ENCODE results near the gene ULK2. TPM values are rescaled to one million over a fixed set of nuclear protein-coding genes. Genes with fewer than 3 reads are reported as not detected.

The ULK2 gene
- polyA plus RNA-seq, 1 donor from 2014 or later, result 55.1 TPM

- Histone ChIP-seq H3K9ac (ENCODE audit: low read length) (no peak overlapping the region), H3K27ac (ENCODE audit: low read length) (no peak overlapping the region), H3K4me2 (ENCODE audit: low read length) (no peak overlapping the region), H3K27me3 (ENCODE audit: insufficient read depth, low read depth, low read length) (no peaks in the 10 kb centered on the region), H3F3A (ENCODE audit: insufficient read depth, low read length, poor library complexity, severe bottlenecking) (no peaks in the 10 kb centered on the region), H4K20me1 (ENCODE audit: insufficient read depth) (no peaks in the 10 kb centered on the region), H2AFZ (ENCODE audit: low read depth, low read length) (no peak overlapping the region), H3K4me3 (ENCODE audit: low read length) (no peak overlapping the region), H3K9me3 (ENCODE audit: low read length) (no peaks in the 10 kb centered on the region), H3K9me2 (ENCODE audit: insufficient read depth, low read length) (no peaks in the 10 kb centered on the region), H3K36me3 (ENCODE audit: insufficient read depth, low read length) (no peaks in the 10 kb centered on the region), H3K79me2 (replicated peaks; ENCODE audit: insufficient read depth, low read length) (no peaks in the 10 kb centered on the region)
- no peak for TF ChIP-seq CTCF (IDR thresholded peaks at IDR 0.05; ENCODE audit: poor library complexity, severe bottlenecking)
- TF ChIP-seq TAF1 (IDR thresholded peaks at IDR 0.05; ENCODE audit: low read depth), result no peak
- TF ChIP-seq POLR2AphosphoS5 (IDR thresholded peaks at IDR 0.05), result no peak
- TF ChIP-seq REST (IDR thresholded peaks at IDR 0.05; ENCODE audit: borderline replicate concordance), result no peak
- TF ChIP-seq MXI1 (conservative IDR thresholded peaks at IDR 0.05; ENCODE audit: poor library complexity, severe bottlenecking), result no peak
- no peak for TF ChIP-seq RAD21 (conservative IDR thresholded peaks at IDR 0.05)
- TF ChIP-seq EP300 (conservative IDR thresholded peaks at IDR 0.05; ENCODE audit: poor library complexity, severe bottlenecking), result no peak
- no peak for TF ChIP-seq SMC3 (conservative IDR thresholded peaks at IDR 0.05; ENCODE audit: poor library complexity)
- TF ChIP-seq EZH2 (IDR thresholded peaks at IDR 0.05; ENCODE audit: borderline replicate concordance, insufficient read depth, low read length, poor library complexity, severe bottlenecking), result no peak
These were observed 130.2 kb downstream of the ULK2 start for GRCh38 chr17:19737305-19738072.

- Histone ChIP-seq H3K27me3 (ENCODE audit: insufficient read depth, low read depth, low read length) (no peaks in the 10 kb centered on the region), H3K4me3 (ENCODE audit: low read length) (no peak overlapping the region), H3K9me2 (ENCODE audit: insufficient read depth, low read length) (no peaks in the 10 kb centered on the region), H2AFZ (ENCODE audit: low read depth, low read length) (no peak overlapping the region), H4K20me1 (ENCODE audit: insufficient read depth) (no peaks in the 10 kb centered on the region), H3K79me2 (replicated peaks; ENCODE audit: insufficient read depth, low read length) (no peaks in the 10 kb centered on the region), H3K9ac (ENCODE audit: low read length) (no peak overlapping the region), H3K36me3 (ENCODE audit: insufficient read depth, low read length) (no peaks in the 10 kb centered on the region), H3K4me2 (ENCODE audit: low read length) (no peak overlapping the region), H3K27ac (ENCODE audit: low read length) (no peak overlapping the region), H3F3A (ENCODE audit: insufficient read depth, low read length, poor library complexity, severe bottlenecking) (no peaks in the 10 kb centered on the region), H3K9me3 (ENCODE audit: low read length) (no peaks in the 10 kb centered on the region)
- TF ChIP-seq SMC3 (conservative IDR thresholded peaks at IDR 0.05; ENCODE audit: poor library complexity) (no peak), POLR2AphosphoS5 (IDR thresholded peaks at IDR 0.05) (no peak), RAD21 (conservative IDR thresholded peaks at IDR 0.05) (no peak), EZH2 (IDR thresholded peaks at IDR 0.05; ENCODE audit: borderline replicate concordance, insufficient read depth, low read length, poor library complexity, severe bottlenecking) (no peak), REST (IDR thresholded peaks at IDR 0.05; ENCODE audit: borderline replicate concordance) (no peak), CTCF (IDR thresholded peaks at IDR 0.05; ENCODE audit: poor library complexity, severe bottlenecking) (no peak)
These were observed 131.7 kb downstream of the ULK2 start for GRCh38 chr17:19736071-19736470.

Data from neural cell (in vitro differentiated cells).